Cardiac muscle cell (in vitro differentiated cells and primary cell): Measurements from ENCODE around the gene PLXNA2. TPM values are rescaled to one million over a fixed set of nuclear protein-coding genes. Genes with fewer than 3 reads are reported as not detected.

Source experiments
- DNase-seq, 2 donors: peaks; one replicate each; pipeline versions ENCODE4 v3.0.0 to v3.0.0-alpha.2; 2010 to 2017; ENCODE audit warnings: low read depth in 1 of 2, low spot score in 1 of 2
- H3K27ac ChIP-seq: fragments of 200-600 bp; sonication (generic); 2 replicates; pipeline ENCODE4 v1.5.1; 2016
- H3K27me3 ChIP-seq: fragments of 200-600 bp; sonication (generic); 2 replicates; pipeline ENCODE4 v1.6.0; 2016; ENCODE audit warnings: control low read depth
- H3K36me3 ChIP-seq: fragments of 200-600 bp; sonication (generic); 2 replicates; pipeline ENCODE4 v1.5.1; 2016; ENCODE audit warnings: control low read depth
- H3K4me1 ChIP-seq: fragments of 200-600 bp; sonication (generic); 2 replicates; pipeline ENCODE4 v1.8.1; 2017; ENCODE audit warnings: low read depth, mild to moderate bottlenecking, mixed run types
- H3K4me3 ChIP-seq: fragments of 200-600 bp; sonication (generic); 2 replicates; pipeline ENCODE4 v1.5.1; 2016; ENCODE audit warnings: mild to moderate bottlenecking
- H3K9me3 ChIP-seq: fragments of 200-600 bp; sonication (generic); 2 replicates; pipeline ENCODE4 v1.5.1; 2017; ENCODE audit warnings: low read depth, mild to moderate bottlenecking, control low read depth
- polyA plus RNA-seq: library from polyadenylated mRNA; unstranded; fragments of >200 nt; fragmentation: Nextera tagmentation; extraction: Ambion mirVana; gene quantifications from 2 replicates; pipeline ENCODE4 v1.2.1, GENCODE V29; 2016
- total RNA-seq: library from RNA; depleted of rRNA; stranded (reverse); fragments of >200 nt; gene quantifications from 2 replicates; pipeline ENCODE4 v1.2.3, GENCODE V29; 2016
- TF ChIP-seq, protein P1 (sequence below): IDR thresholded peaks from 2 replicates; pipeline ENCODE4 v1.5.1; 2012; ENCODE audit warnings: low read depth, mild to moderate bottlenecking, low read length

PLXNA2 gene
- total and polyA plus RNA-seq, 2 experiments from 2014 or later, result 23.2 to 55.3 TPM

- Histone ChIP-seq H3K27me3 (no peaks in the 10 kb centered on the region), H3K36me3 (no peaks in the 10 kb centered on the region), H3K27ac (no peak overlapping the region), H3K9me3 (no peaks in the 10 kb centered on the region), H3K4me3 (no peak overlapping the region), H3K4me1 (peaks cover 53% of the 10 kb centered on the region)
- DNase-seq, result no peak
- TF ChIP-seq, protein P1, sequence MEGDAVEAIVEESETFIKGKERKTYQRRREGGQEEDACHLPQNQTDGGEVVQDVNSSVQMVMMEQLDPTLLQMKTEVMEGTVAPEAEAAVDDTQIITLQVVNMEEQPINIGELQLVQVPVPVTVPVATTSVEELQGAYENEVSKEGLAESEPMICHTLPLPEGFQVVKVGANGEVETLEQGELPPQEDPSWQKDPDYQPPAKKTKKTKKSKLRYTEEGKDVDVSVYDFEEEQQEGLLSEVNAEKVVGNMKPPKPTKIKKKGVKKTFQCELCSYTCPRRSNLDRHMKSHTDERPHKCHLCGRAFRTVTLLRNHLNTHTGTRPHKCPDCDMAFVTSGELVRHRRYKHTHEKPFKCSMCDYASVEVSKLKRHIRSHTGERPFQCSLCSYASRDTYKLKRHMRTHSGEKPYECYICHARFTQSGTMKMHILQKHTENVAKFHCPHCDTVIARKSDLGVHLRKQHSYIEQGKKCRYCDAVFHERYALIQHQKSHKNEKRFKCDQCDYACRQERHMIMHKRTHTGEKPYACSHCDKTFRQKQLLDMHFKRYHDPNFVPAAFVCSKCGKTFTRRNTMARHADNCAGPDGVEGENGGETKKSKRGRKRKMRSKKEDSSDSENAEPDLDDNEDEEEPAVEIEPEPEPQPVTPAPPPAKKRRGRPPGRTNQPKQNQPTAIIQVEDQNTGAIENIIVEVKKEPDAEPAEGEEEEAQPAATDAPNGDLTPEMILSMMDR, result no peak
These were observed 122.3 kb downstream of the PLXNA2 start for GRCh38 chr1:208121813-208122364.

- Histone ChIP-seq H3K9me3 (no peaks in the 10 kb centered on the region), H3K4me1 (peaks cover 63% of the 10 kb centered on the region), H3K36me3 (no peaks in the 10 kb centered on the region), H3K4me3 (no peak overlapping the region), H3K27me3 (no peaks in the 10 kb centered on the region), H3K27ac (no peak overlapping the region)
- TF ChIP-seq, protein P1, result no peak
- no peak for DNase-seq
These were observed 123.8 kb downstream of the PLXNA2 start for GRCh38 chr1:208120431-208120790.

GRCh38 chr1:208118841-208119606 lies 125.2 kb downstream of the PLXNA2 start:
- no peak for DNase-seq
- Histone ChIP-seq H3K36me3 (no peaks in the 10 kb centered on the region), H3K27ac (no peak overlapping the region), H3K27me3 (no peaks in the 10 kb centered on the region), H3K4me3 (no peak overlapping the region), H3K4me1 (peaks cover 63% of the 10 kb centered on the region), H3K9me3 (no peaks in the 10 kb centered on the region)
- TF ChIP-seq, protein P1, result no peak

DNA sequence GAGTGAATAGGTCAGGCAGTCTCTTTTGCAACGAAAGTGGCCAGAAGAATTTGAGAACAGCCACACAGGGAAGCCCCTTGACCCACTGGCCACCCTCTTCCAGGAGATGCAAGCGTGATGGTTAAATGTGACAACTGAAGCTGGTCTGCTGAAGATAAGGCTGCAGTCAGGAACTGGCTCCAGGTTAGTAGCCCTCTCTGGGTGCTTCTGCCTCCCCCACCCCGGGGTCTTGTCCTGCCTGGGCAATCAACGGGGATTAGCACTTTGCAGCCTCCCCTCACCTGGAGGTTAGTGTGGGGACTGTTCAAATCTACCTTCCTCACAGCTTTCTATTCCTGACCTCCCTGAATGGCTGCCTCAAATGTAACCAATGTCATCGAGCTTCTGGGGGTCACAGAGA lies 125.9 kb downstream of the PLXNA2 start:
- no peak overlapping the region for H3K4me3 ChIP-seq
- H3K4me1 ChIP-seq, result peaks cover 56% of the 10 kb centered on the region
- H3K9me3 ChIP-seq, result no peaks in the 10 kb centered on the region
- H3K27me3 ChIP-seq, result no peaks in the 10 kb centered on the region
- DNase-seq, result peak in 1 of 2 donors; percentile 22
- TF ChIP-seq, protein P1, result no peak
- peak overlapping the region; percentile 15 for H3K27ac ChIP-seq
- no peaks in the 10 kb centered on the region for H3K36me3 ChIP-seq

DNA sequence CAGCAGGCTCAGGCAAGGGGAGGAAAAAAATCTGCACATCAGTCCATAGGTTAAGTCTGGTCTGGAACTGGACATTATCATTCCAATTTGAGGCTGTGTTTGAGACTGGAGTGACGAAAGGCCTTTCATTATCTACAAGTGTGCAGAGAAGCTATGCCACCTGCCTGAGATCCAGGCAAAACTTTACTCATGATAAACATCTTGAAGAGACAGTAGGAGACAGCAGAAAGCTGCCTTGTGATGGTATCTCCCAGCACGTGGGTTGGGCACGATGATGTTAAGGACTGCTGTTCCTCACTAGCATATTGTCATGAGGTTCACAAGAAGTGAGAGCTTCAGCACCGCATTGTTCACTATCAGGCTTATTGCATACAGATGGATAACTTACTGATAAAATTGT lies 126.4 kb downstream of the PLXNA2 start:
- no peak overlapping the region for H3K4me3 ChIP-seq
- H3K27me3 ChIP-seq, result no peaks in the 10 kb centered on the region
- peak overlapping the region; percentile 15 for H3K27ac ChIP-seq
- no peaks in the 10 kb centered on the region for H3K9me3 ChIP-seq
- no peaks in the 10 kb centered on the region for H3K36me3 ChIP-seq
- no peak for DNase-seq
- peaks cover 56% of the 10 kb centered on the region for H3K4me1 ChIP-seq
- TF ChIP-seq, protein P1, result no peak
